ENCODE data around the gene RNU6-8.

The RNU6-8 gene

DNA sequence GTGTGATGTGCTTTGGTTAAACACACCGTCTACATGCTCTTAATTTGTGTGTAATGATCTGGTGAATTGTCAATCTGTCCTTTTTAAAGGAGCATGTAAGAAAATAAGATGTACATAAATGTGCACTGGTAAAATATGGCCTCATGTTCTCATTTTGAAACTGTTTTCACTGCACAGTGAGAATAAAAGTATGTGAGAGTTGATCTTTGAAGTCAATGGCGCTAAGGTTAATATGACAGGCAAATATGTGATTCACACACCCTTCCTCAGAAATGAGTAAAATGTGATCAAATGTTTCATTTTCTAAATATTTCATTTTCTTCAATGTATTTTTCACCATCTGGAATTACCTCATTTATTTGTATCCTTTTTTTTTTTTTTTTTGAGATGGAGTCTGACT, 9.5 kb downstream of the RNU6-8 start:
- Histone ChIP-seq H3K9me3 (ENCODE audit: control insufficient read depth, low read length) (no peaks in the 10 kb centered on the region), H3K27me3 (ENCODE audit: control insufficient read depth, insufficient read depth, low read length, poor library complexity, severe bottlenecking) (no peaks in the 10 kb centered on the region), H3K4me1 (ENCODE audit: control insufficient read depth, insufficient read depth, low read length) (no peaks in the 10 kb centered on the region), H3K27ac (ENCODE audit: insufficient read depth, low read depth, low read length, poor library complexity, severe bottlenecking) (no peak overlapping the region), H3K4me3 (ENCODE audit: insufficient read depth, low read depth, low read length) (no peak overlapping the region), H3K36me3 (ENCODE audit: control insufficient read depth, insufficient read depth, low read length) (no peaks in the 10 kb centered on the region)
- 97% methylated on average over 1 to 2 of the region's 2 CpGs for WGBS, 2 experiments

DNA sequence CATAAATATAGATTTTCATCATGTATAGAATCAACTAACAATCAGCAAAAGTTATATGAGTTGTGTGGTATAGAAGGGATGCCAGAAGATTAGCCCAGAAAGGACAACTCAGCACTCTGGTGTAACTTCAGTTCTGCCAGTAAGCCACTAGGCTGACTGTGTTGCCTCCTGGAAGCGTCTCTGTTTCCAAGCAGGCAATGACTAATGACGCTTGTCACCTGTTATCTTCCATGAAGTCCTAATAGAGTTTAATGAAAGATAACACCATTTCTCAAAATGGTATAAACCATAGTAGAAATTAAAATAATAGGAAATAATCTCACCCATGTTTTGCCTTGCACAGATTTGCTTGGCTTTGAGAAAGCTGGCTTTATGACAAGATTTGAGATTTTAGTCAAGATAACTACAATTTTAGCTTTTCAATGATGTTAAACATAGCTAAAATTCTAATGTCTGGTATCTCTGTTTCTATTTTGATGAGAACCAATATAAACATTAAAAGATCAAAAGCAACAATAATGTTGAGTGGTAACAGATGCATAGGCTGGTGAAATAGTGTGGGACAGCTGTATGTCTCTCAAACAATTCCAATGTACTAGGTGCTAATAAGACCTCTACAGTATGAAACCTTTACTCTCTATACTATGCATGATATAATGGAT, 10.2 kb downstream of the RNU6-8 start:
- no peaks in the 10 kb centered on the region for H3K27me3 ChIP-seq (ENCODE audit: control insufficient read depth, insufficient read depth, low read length, poor library complexity, severe bottlenecking)
- no peaks in the 10 kb centered on the region for H3K9me3 ChIP-seq (ENCODE audit: control insufficient read depth, low read length)
- H3K27ac ChIP-seq (ENCODE audit: insufficient read depth, low read depth, low read length, poor library complexity, severe bottlenecking): no peak overlapping the region
- no peaks in the 10 kb centered on the region for H3K36me3 ChIP-seq (ENCODE audit: control insufficient read depth, insufficient read depth, low read length)
- H3K4me1 ChIP-seq (ENCODE audit: control insufficient read depth, insufficient read depth, low read length): no peaks in the 10 kb centered on the region
- 92 to 95% methylated on average over 2 of the region's 2 CpGs for WGBS, 2 experiments
- no peak overlapping the region for H3K4me3 ChIP-seq (ENCODE audit: insufficient read depth, low read depth, low read length)

DNA sequence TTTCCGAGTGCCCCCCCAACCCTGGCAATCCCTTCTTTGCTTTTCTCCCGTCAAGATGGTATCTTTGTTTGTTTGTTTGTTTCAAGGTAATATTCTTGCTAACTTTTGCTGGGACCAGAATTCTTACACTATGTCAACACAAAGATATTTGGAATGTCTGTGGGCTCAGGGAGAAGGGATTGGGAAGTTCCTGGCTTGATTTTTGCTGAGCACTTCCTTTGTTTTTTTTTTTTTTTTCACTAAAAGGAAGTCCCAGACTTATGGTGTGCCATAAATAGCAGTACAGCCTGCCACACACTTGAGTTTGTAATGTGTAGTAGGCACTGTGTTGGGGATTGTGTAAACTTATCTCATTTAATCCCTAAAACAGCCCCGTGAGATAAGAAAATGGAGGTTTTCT, 12.4 kb downstream of the RNU6-8 start:
- WGBS, 2 experiments: 85 to 90% methylated on average over 2 of the region's 3 CpGs

GRCh38 chr14:32189811-32190210, 13.3 kb downstream of the RNU6-8 start:
- Histone ChIP-seq H3K36me3 (ENCODE audit: control insufficient read depth, insufficient read depth, low read length) (no peaks in the 10 kb centered on the region), H3K27ac (ENCODE audit: insufficient read depth, low read depth, low read length, poor library complexity, severe bottlenecking) (no peak overlapping the region), H3K4me1 (ENCODE audit: control insufficient read depth, insufficient read depth, low read length) (no peaks in the 10 kb centered on the region), H3K9me3 (ENCODE audit: control insufficient read depth, low read length) (no peaks in the 10 kb centered on the region), H3K27me3 (ENCODE audit: control insufficient read depth, insufficient read depth, low read length, poor library complexity, severe bottlenecking) (no peaks in the 10 kb centered on the region), H3K4me3 (ENCODE audit: insufficient read depth, low read depth, low read length) (no peak overlapping the region)
- 92 to 96% methylated on average over 1 of the region's 1 CpG for WGBS, 2 experiments

More for the DNA sequence above, 12.4 kb downstream of the RNU6-8 start:
- Histone ChIP-seq H3K4me1 (ENCODE audit: control insufficient read depth, insufficient read depth, low read length) (no peaks in the 10 kb centered on the region), H3K27me3 (ENCODE audit: control insufficient read depth, insufficient read depth, low read length, poor library complexity, severe bottlenecking) (no peaks in the 10 kb centered on the region), H3K4me3 (ENCODE audit: insufficient read depth, low read depth, low read length) (no peak overlapping the region), H3K36me3 (ENCODE audit: control insufficient read depth, insufficient read depth, low read length) (no peaks in the 10 kb centered on the region), H3K9me3 (ENCODE audit: control insufficient read depth, low read length) (no peaks in the 10 kb centered on the region), H3K27ac (ENCODE audit: insufficient read depth, low read depth, low read length, poor library complexity, severe bottlenecking) (no peak overlapping the region)

DNA sequence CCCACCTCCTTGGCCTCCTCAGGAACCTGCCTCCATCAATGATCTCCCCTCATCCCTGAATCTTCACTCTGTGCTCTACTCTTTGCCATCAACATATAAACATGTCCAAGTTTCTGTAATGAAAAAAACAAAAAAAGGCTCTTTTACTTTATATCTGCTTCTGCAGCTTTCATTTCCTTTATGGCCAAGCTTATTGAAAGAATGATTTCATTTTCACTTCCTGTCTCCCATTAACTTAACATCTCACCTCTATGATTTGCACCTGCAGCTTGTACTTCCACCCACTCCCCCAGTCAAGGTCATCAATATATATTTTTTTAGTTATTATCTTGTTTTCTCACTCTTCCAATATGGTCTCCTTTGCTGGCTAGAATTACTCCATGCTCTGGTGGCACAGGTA, 16.8 kb downstream of the RNU6-8 start:
- Histone ChIP-seq H3K4me1 (ENCODE audit: control insufficient read depth, insufficient read depth, low read length) (no peaks in the 10 kb centered on the region), H3K36me3 (ENCODE audit: control insufficient read depth, insufficient read depth, low read length) (no peaks in the 10 kb centered on the region), H3K4me3 (ENCODE audit: insufficient read depth, low read depth, low read length) (no peak overlapping the region), H3K9me3 (ENCODE audit: control insufficient read depth, low read length) (no peaks in the 10 kb centered on the region), H3K27me3 (ENCODE audit: control insufficient read depth, insufficient read depth, low read length, poor library complexity, severe bottlenecking) (no peaks in the 10 kb centered on the region), H3K27ac (ENCODE audit: insufficient read depth, low read depth, low read length, poor library complexity, severe bottlenecking) (no peak overlapping the region)

GRCh38 chr14:32185097-32185496, 18.0 kb downstream of the RNU6-8 start:
- Histone ChIP-seq H3K9me3 (ENCODE audit: control insufficient read depth, low read length) (no peaks in the 10 kb centered on the region), H3K4me3 (ENCODE audit: insufficient read depth, low read depth, low read length) (no peak overlapping the region), H3K4me1 (ENCODE audit: control insufficient read depth, insufficient read depth, low read length) (no peaks in the 10 kb centered on the region), H3K36me3 (ENCODE audit: control insufficient read depth, insufficient read depth, low read length) (no peaks in the 10 kb centered on the region), H3K27me3 (ENCODE audit: control insufficient read depth, insufficient read depth, low read length, poor library complexity, severe bottlenecking) (no peaks in the 10 kb centered on the region), H3K27ac (ENCODE audit: insufficient read depth, low read depth, low read length, poor library complexity, severe bottlenecking) (no peak overlapping the region)
- WGBS, 2 experiments: 100% methylated on average over 1 of the region's 1 CpG; no CpG with 5 or more reads in 1 of the 2 experiments

GRCh38 chr14:32183151-32184058, 19.7 kb downstream of the RNU6-8 start:
- Histone ChIP-seq H3K9me3 (ENCODE audit: control insufficient read depth, low read length) (no peaks in the 10 kb centered on the region), H3K27ac (ENCODE audit: insufficient read depth, low read depth, low read length, poor library complexity, severe bottlenecking) (no peak overlapping the region), H3K27me3 (ENCODE audit: control insufficient read depth, insufficient read depth, low read length, poor library complexity, severe bottlenecking) (no peaks in the 10 kb centered on the region), H3K4me3 (ENCODE audit: insufficient read depth, low read depth, low read length) (no peak overlapping the region), H3K4me1 (ENCODE audit: control insufficient read depth, insufficient read depth, low read length) (no peaks in the 10 kb centered on the region), H3K36me3 (ENCODE audit: control insufficient read depth, insufficient read depth, low read length) (no peaks in the 10 kb centered on the region)
- WGBS, 2 experiments: 89 to 92% methylated on average over 2 of the region's 2 CpGs

DNA sequence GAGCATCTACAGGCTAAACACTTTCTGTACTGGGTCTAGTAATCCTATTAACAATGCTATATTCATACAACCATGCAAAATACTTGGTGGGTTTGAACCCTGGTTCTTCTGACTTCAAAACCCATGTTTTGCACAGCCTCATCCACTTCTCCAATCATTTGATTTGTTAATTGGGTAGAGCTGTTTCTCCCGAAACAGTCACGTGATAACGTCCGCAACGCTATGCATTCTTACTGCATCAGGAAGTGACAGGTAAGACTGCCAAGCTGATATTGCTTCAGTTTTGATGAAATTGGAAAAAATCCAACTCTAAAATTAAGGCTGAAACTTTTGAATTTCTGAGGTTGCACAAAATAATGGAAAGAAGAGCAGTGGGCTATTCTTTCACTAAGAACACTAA, 31.6 kb downstream of the RNU6-8 start:
- H3K9me3 ChIP-seq (ENCODE audit: control insufficient read depth, low read length): no peaks in the 10 kb centered on the region
- no peaks in the 10 kb centered on the region for H3K27me3 ChIP-seq (ENCODE audit: control insufficient read depth, insufficient read depth, low read length, poor library complexity, severe bottlenecking)
- H3K36me3 ChIP-seq (ENCODE audit: control insufficient read depth, insufficient read depth, low read length): no peaks in the 10 kb centered on the region
- H3K4me3 ChIP-seq (ENCODE audit: insufficient read depth, low read depth, low read length): no peak overlapping the region
- H3K4me1 ChIP-seq (ENCODE audit: control insufficient read depth, insufficient read depth, low read length): no peaks in the 10 kb centered on the region
- 87 to 93% methylated on average over 5 of the region's 5 CpGs for WGBS, 2 experiments
- H3K27ac ChIP-seq (ENCODE audit: insufficient read depth, low read depth, low read length, poor library complexity, severe bottlenecking): no peak overlapping the region

DNA sequence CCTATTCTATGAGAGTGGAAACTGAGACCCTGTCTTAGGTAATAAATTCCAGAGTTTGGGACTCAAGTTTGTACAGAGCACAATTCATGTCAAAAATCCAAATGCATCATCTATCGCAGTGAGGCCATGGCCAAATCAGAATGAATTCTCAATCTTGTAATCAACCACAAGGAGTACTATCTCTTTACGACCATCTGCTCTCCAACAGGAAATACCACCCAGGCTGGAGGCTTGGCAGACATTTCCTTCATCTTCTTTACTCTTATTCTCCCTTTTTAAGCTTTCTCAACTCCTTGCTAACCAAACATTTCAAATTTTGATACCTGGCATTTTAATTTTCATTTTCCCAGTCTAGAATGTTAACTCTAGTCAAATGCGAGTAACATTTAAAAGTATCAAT, 33.9 kb downstream of the RNU6-8 start:
- Histone ChIP-seq H3K4me3 (ENCODE audit: insufficient read depth, low read depth, low read length) (no peak overlapping the region), H3K27me3 (ENCODE audit: control insufficient read depth, insufficient read depth, low read length, poor library complexity, severe bottlenecking) (no peaks in the 10 kb centered on the region), H3K9me3 (ENCODE audit: control insufficient read depth, low read length) (no peaks in the 10 kb centered on the region), H3K36me3 (ENCODE audit: control insufficient read depth, insufficient read depth, low read length) (no peaks in the 10 kb centered on the region), H3K27ac (ENCODE audit: insufficient read depth, low read depth, low read length, poor library complexity, severe bottlenecking) (no peak overlapping the region), H3K4me1 (ENCODE audit: control insufficient read depth, insufficient read depth, low read length) (no peaks in the 10 kb centered on the region)
- 88 to 93% methylated on average over 2 of the region's 3 CpGs for WGBS, 2 experiments

DNA sequence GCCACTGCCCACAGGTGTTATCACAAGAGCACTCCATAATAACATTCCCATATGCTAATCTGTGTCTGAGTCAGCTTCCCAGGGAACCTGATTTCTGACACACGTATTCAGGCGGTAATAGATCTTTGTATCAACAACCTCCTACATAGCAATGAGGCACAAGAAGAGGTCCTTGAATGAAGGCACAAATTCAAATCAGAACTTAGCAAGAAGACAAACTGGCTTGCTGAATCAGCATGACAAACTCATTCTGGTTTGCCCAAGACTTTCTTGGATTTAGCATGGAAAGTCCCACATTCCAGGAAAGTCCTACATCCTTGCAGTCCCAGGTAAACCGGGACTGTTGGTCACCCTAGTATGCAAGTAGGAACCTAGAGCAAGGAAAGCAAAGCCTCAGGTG, 35.2 kb downstream of the RNU6-8 start:
- 80 to 88% methylated on average over 3 of the region's 3 CpGs for WGBS, 2 experiments

More for the DNA sequence above, 35.2 kb downstream of the RNU6-8 start:
- Histone ChIP-seq H3K27ac (ENCODE audit: insufficient read depth, low read depth, low read length, poor library complexity, severe bottlenecking) (no peak overlapping the region), H3K27me3 (ENCODE audit: control insufficient read depth, insufficient read depth, low read length, poor library complexity, severe bottlenecking) (no peaks in the 10 kb centered on the region), H3K4me1 (ENCODE audit: control insufficient read depth, insufficient read depth, low read length) (no peaks in the 10 kb centered on the region), H3K4me3 (ENCODE audit: insufficient read depth, low read depth, low read length) (no peak overlapping the region), H3K36me3 (ENCODE audit: control insufficient read depth, insufficient read depth, low read length) (no peaks in the 10 kb centered on the region), H3K9me3 (ENCODE audit: control insufficient read depth, low read length) (no peaks in the 10 kb centered on the region)

All from ectodermal cell (in vitro differentiated cells).